WTC11 (cell line): ENCODE measurements around the gene ELN. TPM values are rescaled to one million over a fixed set of nuclear protein-coding genes. Genes with fewer than 3 reads are reported as not detected.

Experiments used
- ATAC-seq: fragments of 200-7000 bp; cut with Tn5 transposase; 2 replicates; pipeline ENCODE4 v1.10.0; 2021; ENCODE audit warnings: mild to moderate bottlenecking, moderate library complexity
- CTCF ChIA-PET: fragments of 300-600 bp; sonication (Branson Sonifier 250); formaldehyde crosslinking; loops from one replicate; lab custom pipeline; 2021; ENCODE audit warnings: antibody characterized with exemption; lab: Charles Lee
- POLR2A ChIA-PET: fragments of 350-600 bp; sonication (Branson Sonifier 250); formaldehyde crosslinking; loops from one replicate; lab custom pipeline; 2021; ENCODE audit warnings: antibody characterized with exemption; lab: Charles Lee
- DNase-seq: peaks from one replicate; pipeline ENCODE4 v3.0.0; 2021; ENCODE audit warnings: low spot score
- H3K27ac Mint-ChIP-seq: 2 replicates; pipeline ENCODE4 v1.8.0; 2021; ENCODE audit warnings: mixed read lengths
- H3K27me3 Mint-ChIP-seq: 2 replicates; pipeline ENCODE4 v1.8.0; 2021; ENCODE audit warnings: low read depth, mild to moderate bottlenecking, moderate library complexity, mixed read lengths
- H3K36me3 Mint-ChIP-seq: 2 replicates; pipeline ENCODE4 v1.8.0; 2021; ENCODE audit warnings: mixed read lengths
- H3K4me1 Mint-ChIP-seq: 2 replicates; pipeline ENCODE4 v1.8.0; 2022; ENCODE audit warnings: mixed read lengths
- H3K4me3 Mint-ChIP-seq: 2 replicates; pipeline ENCODE4 v1.8.0; 2021; ENCODE audit warnings: mild to moderate bottlenecking, moderate library complexity, mixed read lengths
- H3K9me3 Mint-ChIP-seq: 2 replicates; pipeline ENCODE4 v1.8.0; 2021; ENCODE audit warnings: mixed read lengths
- AFF4 ChIP-seq: sonication (generic); formaldehyde crosslinking; IDR thresholded peaks from 2 replicates; pipeline ENCODE4 v1.8.1; 2023; ENCODE audit warnings: mild to moderate bottlenecking, missing genetic modification reagents, borderline replicate concordance
- ATF3 ChIP-seq: sonication (generic); formaldehyde crosslinking; conservative IDR thresholded peaks from 2 replicates; pipeline ENCODE4 v1.8.1; 2022; ENCODE audit warnings: mild to moderate bottlenecking, missing genetic modification reagents
- E2F5 ChIP-seq: sonication (generic); formaldehyde crosslinking; IDR thresholded peaks from 2 replicates; pipeline ENCODE4 v1.8.1; 2022; ENCODE audit warnings: mild to moderate bottlenecking, moderate library complexity, missing genetic modification reagents
- ETV6 ChIP-seq: sonication (generic); formaldehyde crosslinking; IDR thresholded peaks from 2 replicates; pipeline ENCODE4 v1.8.1; 2022; ENCODE audit warnings: mild to moderate bottlenecking, missing genetic modification reagents
- FOXJ3 ChIP-seq: sonication (generic); formaldehyde crosslinking; IDR thresholded peaks from 2 replicates; pipeline ENCODE4 v1.9.0; 2021; ENCODE audit warnings: missing genetic modification reagents, mild to moderate bottlenecking, borderline replicate concordance
- HMGA2 ChIP-seq: fragments of 250-450 bp; sonication (Bioruptor Pico); IDR thresholded peaks from 2 replicates; pipeline ENCODE4 v1.4.0; 2021; ENCODE audit warnings: mild to moderate bottlenecking, moderate library complexity
- JAZF1 ChIP-seq: fragments of 250-450 bp; sonication (Bioruptor Pico); IDR thresholded peaks from 2 replicates; pipeline ENCODE4 v1.9.0; 2021; ENCODE audit warnings: moderate library complexity, mild to moderate bottlenecking, inconsistent platforms
- JUN ChIP-seq: sonication (generic); formaldehyde crosslinking; IDR thresholded peaks from 2 replicates; pipeline ENCODE4 v1.8.0; 2023; ENCODE audit warnings: mild to moderate bottlenecking, missing genetic modification reagents
- MYBL2 ChIP-seq: sonication (generic); formaldehyde crosslinking; IDR thresholded peaks from 2 replicates; pipeline ENCODE4 v1.8.1; 2023; ENCODE audit warnings: mild to moderate bottlenecking, moderate library complexity, missing genetic modification reagents
- NFYB ChIP-seq: sonication (generic); formaldehyde crosslinking; conservative IDR thresholded peaks from 2 replicates; pipeline ENCODE4 v1.8.0; 2022; ENCODE audit warnings: low read depth, missing genetic modification reagents
- NR1H2 ChIP-seq: sonication (generic); formaldehyde crosslinking; IDR thresholded peaks from 2 replicates; pipeline ENCODE4 v1.9.0; 2021; ENCODE audit warnings: mild to moderate bottlenecking, moderate library complexity, missing genetic modification reagents
- NR3C1 ChIP-seq: sonication (generic); formaldehyde crosslinking; conservative IDR thresholded peaks from 2 replicates; pipeline ENCODE4 v1.8.1; 2023; ENCODE audit warnings: low read depth, mild to moderate bottlenecking, missing genetic modification reagents
- OVOL2 ChIP-seq: fragments of 250-450 bp; sonication (Bioruptor Pico); IDR thresholded peaks from 2 replicates; pipeline ENCODE4 v1.9.0; 2021; ENCODE audit warnings: mild to moderate bottlenecking, borderline replicate concordance
- SMAD3 ChIP-seq: sonication (generic); formaldehyde crosslinking; IDR thresholded peaks from 2 replicates; pipeline ENCODE4 v1.8.0; 2022; ENCODE audit warnings: missing genetic modification reagents, mild to moderate bottlenecking, borderline replicate concordance
- SP1 ChIP-seq: sonication (generic); formaldehyde crosslinking; conservative IDR thresholded peaks from 2 replicates; pipeline ENCODE4 v1.8.1; 2022; ENCODE audit warnings: missing genetic modification reagents
- TEAD4 ChIP-seq: sonication (generic); formaldehyde crosslinking; IDR thresholded peaks from 2 replicates; pipeline ENCODE4 v1.8.0; 2022; ENCODE audit warnings: mild to moderate bottlenecking, missing genetic modification reagents
- ZBTB21 ChIP-seq: sonication (generic); formaldehyde crosslinking; IDR thresholded peaks from 2 replicates; pipeline ENCODE4 v1.8.1; 2023; ENCODE audit warnings: mild to moderate bottlenecking, missing genetic modification reagents, borderline replicate concordance
- ZNF138 ChIP-seq: sonication (generic); formaldehyde crosslinking; conservative IDR thresholded peaks from 2 replicates; pipeline ENCODE4 v1.8.1; 2022; ENCODE audit warnings: mild to moderate bottlenecking, moderate library complexity, missing genetic modification reagents
- ZNF263 ChIP-seq: sonication (generic); formaldehyde crosslinking; IDR thresholded peaks from 2 replicates; pipeline ENCODE4 v1.8.1; 2022; ENCODE audit warnings: low read depth, mild to moderate bottlenecking, moderate library complexity, missing genetic modification reagents
- ZNF416 ChIP-seq: fragments of 250-450 bp; sonication (Bioruptor Pico); IDR thresholded peaks from 2 replicates; pipeline ENCODE4 v1.9.0; 2021; ENCODE audit warnings: mild to moderate bottlenecking, inconsistent platforms
- ZNF425 ChIP-seq: fragments of 250-450 bp; sonication (Bioruptor Pico); conservative IDR thresholded peaks from 2 replicates; pipeline ENCODE4 v1.9.0; 2021; ENCODE audit warnings: mild to moderate bottlenecking
- total RNA-seq: library from RNA; stranded (reverse); gene quantifications from 3 replicates; pipeline ENCODE4 v1.2.3, GENCODE V29; 2021
- TF ChIP-seq, protein P1 (sequence below): fragments of 250-450 bp; sonication (Bioruptor Pico); IDR thresholded peaks from 2 replicates; pipeline ENCODE4 v1.9.0; 2021; ENCODE audit warnings: mild to moderate bottlenecking
- TF ChIP-seq, protein P2 (sequence below): fragments of 250-450 bp; sonication (Bioruptor Pico); IDR thresholded peaks from 2 replicates; pipeline ENCODE4 v1.8.0; 2021; ENCODE audit warnings: mild to moderate bottlenecking
- TF ChIP-seq, protein P3 (sequence below): sonication (generic); formaldehyde crosslinking; IDR thresholded peaks from 2 replicates; pipeline ENCODE4 v1.8.1; 2022; ENCODE audit warnings: mild to moderate bottlenecking, missing genetic modification reagents, moderate library complexity, borderline replicate concordance

The ELN gene
- total RNA-seq, 1 experiment from 2014 or later: 3.3 TPM

DNA sequence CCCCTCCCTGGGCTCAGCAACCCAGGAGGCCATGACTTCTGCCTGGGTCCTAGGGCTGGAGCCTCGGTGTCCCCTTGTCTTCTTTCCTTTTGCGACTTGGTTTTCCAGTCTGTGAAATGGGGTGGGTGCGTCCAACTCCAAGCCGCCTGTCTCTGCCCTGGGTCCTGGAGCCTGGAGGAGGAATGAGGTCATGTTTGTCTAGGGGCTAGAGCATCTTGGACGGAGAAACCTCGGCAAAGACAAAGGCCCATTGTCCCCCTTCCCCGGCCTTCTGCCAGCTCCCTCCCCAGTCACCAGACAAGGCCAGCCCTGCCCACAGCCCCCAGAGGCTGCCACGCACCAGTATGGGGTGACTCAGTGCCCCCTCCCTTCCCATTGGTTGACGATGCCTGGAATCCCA lies 39.8 kb upstream of the ELN start:
- CTCF ChIA-PET: interaction anchor here (3.3 kb wide), 1 partner anchor 9 kb away, joined by 18 read pairs; no protein-coding TSS in a partner anchor
- H3K9me3 Mint-ChIP-seq: no peaks in the 10 kb centered on the region
- H3K36me3 Mint-ChIP-seq: no peaks in the 10 kb centered on the region
- no peaks in the 10 kb centered on the region for H3K4me1 Mint-ChIP-seq
- TF ChIP-seq ZBTB21 (CRISPR knock-in tag) (no peak), TEAD4 (CRISPR knock-in tag) (no peak), ZNF138 (CRISPR knock-in tag) (no peak), SMAD3 (CRISPR knock-in tag) (no peak), SP1 (CRISPR knock-in tag) (no peak), FOXJ3 (CRISPR knock-in tag) (no peak), ETV6 (CRISPR knock-in tag) (no peak), ZNF263 (no peak), ZNF416 (CRISPR knock-in tag) (no peak), JAZF1 (no peak), JUN (CRISPR knock-in tag) (no peak), NR1H2 (no peak)
- TF ChIP-seq, protein P1, sequence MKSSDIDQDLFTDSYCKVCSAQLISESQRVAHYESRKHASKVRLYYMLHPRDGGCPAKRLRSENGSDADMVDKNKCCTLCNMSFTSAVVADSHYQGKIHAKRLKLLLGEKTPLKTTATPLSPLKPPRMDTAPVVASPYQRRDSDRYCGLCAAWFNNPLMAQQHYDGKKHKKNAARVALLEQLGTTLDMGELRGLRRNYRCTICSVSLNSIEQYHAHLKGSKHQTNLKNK (CRISPR knock-in tag): no peak
- TF ChIP-seq, all 79 proteins: peak for 0
- POLR2A ChIA-PET: no interaction called here
- no peak for DNase-seq
- Mint-ChIP-seq H3K4me3 (no peak overlapping the region), H3K27ac (no peak overlapping the region), H3K27me3 (no peaks in the 10 kb centered on the region)
- no peak for ATAC-seq

- ATAC-seq: no peak
- Mint-ChIP-seq H3K4me3 (no peak overlapping the region), H3K36me3 (peaks cover 16% of the 10 kb centered on the region), H3K4me1 (no peaks in the 10 kb centered on the region), H3K9me3 (peaks cover 21% of the 10 kb centered on the region), H3K27me3 (peaks cover 5% of the 10 kb centered on the region; the same call in 1 of the 2 replicates), H3K27ac (no peak overlapping the region)
- ChIA-PET CTCF (interaction anchor here (1.1 to 1.6 kb wide), 2 partner anchors 12 to 35 kb away, joined by 3 read pairs; no protein-coding TSS in a partner anchor), POLR2A (no interaction called here)
- no peak for DNase-seq
- no peak for TF ChIP-seq AFF4 (CRISPR knock-in tag)
- TF ChIP-seq E2F5 (CRISPR knock-in tag): no peak
- TF ChIP-seq ZNF425 (CRISPR knock-in tag): no peak
- TF ChIP-seq OVOL2 (CRISPR knock-in tag): no peak
- TF ChIP-seq, protein P2, sequence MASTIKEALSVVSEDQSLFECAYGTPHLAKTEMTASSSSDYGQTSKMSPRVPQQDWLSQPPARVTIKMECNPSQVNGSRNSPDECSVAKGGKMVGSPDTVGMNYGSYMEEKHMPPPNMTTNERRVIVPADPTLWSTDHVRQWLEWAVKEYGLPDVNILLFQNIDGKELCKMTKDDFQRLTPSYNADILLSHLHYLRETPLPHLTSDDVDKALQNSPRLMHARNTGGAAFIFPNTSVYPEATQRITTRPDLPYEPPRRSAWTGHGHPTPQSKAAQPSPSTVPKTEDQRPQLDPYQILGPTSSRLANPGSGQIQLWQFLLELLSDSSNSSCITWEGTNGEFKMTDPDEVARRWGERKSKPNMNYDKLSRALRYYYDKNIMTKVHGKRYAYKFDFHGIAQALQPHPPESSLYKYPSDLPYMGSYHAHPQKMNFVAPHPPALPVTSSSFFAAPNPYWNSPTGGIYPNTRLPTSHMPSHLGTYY (CRISPR knock-in tag): no peak
- TF ChIP-seq ATF3 (CRISPR knock-in tag): no peak
- no peak for TF ChIP-seq JAZF1
- TF ChIP-seq SP1 (CRISPR knock-in tag): no peak
- TF ChIP-seq NR3C1 (CRISPR knock-in tag): no peak
- TF ChIP-seq NFYB: no peak
- TF ChIP-seq, protein P3, sequence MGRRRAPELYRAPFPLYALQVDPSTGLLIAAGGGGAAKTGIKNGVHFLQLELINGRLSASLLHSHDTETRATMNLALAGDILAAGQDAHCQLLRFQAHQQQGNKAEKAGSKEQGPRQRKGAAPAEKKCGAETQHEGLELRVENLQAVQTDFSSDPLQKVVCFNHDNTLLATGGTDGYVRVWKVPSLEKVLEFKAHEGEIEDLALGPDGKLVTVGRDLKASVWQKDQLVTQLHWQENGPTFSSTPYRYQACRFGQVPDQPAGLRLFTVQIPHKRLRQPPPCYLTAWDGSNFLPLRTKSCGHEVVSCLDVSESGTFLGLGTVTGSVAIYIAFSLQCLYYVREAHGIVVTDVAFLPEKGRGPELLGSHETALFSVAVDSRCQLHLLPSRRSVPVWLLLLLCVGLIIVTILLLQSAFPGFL (CRISPR knock-in tag): no peak
- TF ChIP-seq MYBL2: no peak
- no peak for TF ChIP-seq HMGA2 (CRISPR knock-in tag)
- no peak for TF ChIP-seq ZNF416 (CRISPR knock-in tag)
These were observed 36.4 kb upstream of the ELN start for GRCh38 chr7:73991522-73992100.
